ENCODE measurements around the gene ZFYVE21.
"Not testable (repeated sequence)": the region's sequence is repeated elsewhere in the genome, so short reads cannot be mapped to it uniquely, and the experiment has no call there.

ZFYVE21 gene

GRCh38 chr14:103755060-103755459 is 39.5 kb downstream of the ZFYVE21 start:
- in situ Hi-C loops (cut with MboI; ENCODE audit: low sequenced_read_pairs): no loop called here

DNA sequence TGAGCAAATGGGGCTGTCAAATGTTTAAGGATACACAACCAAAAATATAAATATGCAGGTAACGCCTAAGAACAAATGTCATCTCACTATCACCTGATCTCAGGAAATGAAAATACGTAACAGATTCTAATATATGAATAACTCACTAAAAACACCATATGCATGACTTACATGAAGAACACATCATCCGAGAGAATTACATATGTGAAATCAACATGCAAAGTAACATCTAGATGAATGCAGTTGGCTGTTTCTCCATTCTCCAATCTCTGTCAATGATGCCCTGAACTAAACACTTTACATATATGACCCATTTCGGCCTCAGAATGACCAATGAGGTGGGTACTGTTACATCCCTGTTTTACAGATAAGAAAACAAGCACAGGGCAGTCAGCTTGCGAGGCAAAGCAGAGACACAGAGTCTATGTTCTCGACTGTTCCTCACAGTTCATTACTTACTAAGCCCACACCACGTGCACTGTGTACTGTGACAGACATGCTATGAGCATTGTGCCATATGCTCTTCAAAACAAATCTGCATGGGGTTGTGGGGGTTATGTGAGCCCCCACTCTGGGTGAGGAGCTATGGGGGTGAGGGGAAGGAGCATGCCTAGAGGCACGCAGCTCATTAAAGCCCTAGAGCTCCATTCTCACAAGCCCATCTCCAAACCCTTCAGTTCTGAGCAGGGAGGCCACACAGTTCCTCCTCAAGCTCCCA is 42.6 kb downstream of the ZFYVE21 start:
- in situ Hi-C loops (cut with MboI; ENCODE audit: low sequenced_read_pairs): no loop called here

DNA sequence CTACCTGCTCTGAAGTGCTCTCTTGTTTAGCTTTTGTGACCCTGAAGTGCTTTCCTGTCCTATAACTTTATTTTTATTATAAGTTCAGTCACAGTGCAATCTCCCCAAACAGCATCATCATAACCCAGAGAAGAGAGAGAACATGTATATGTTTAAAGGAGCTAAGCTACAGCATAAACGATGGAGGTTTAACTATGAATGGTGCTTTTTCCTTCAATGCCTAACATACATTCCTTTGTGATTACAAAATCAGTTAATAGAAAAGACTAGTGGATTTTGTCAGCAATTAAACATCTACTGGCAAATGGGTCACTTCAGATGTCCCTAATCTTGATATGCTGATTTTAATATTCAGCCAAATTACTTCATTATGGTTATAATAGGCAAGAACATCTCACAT is 46.4 kb downstream of the ZFYVE21 start:
- in situ Hi-C loops (cut with MboI; ENCODE audit: low sequenced_read_pairs): no loop called here

DNA sequence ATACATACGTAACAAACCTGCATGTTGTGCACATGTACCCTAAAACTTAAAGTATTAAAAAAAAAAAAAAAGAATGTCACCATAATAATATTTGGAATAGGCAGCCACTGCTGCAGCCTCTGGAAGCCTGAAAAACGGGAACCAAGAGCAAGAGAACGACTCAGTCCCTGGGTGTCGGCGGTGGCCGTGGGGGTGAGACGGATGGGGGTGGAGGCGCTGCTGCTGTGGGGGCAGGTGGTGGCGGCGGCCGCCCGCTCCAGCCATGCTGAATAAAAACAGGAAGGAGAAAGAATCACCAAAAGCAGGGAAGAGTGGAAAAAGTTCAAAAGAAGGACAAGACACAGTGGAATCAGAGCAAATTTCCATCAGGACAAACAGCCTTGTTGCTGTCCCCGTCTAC is 46.9 kb downstream of the ZFYVE21 start:
- in situ Hi-C loops (cut with MboI; ENCODE audit: low sequenced_read_pairs): no loop called here

GRCh38 chr14:103763730-103764488 is 48.3 kb downstream of the ZFYVE21 start:
- in situ Hi-C loops (cut with MboI; ENCODE audit: low sequenced_read_pairs): no loop called here

DNA sequence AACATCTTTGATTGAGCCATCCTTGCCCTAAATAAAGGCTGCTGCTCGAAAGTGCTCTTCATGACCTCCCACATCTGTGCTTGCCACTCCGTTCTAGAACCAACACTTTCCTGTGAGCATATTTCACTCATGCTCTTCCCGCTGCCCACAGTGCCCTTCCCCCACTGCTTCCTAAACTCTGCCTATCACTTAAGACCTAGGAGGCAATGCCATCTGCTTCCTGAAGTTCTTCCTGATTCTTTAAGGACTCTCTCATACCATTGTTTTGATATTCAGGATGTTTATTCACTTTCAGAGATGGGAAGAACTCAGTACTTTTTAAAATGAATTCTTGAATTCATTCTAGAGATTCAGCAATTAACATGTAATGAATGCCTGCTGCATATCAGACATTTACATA is 49.9 kb downstream of the ZFYVE21 start:
- in situ Hi-C loops (cut with MboI; ENCODE audit: low sequenced_read_pairs): no loop called here

- in situ Hi-C loops (cut with MboI; ENCODE audit: low sequenced_read_pairs): no loop called here
Observed at GRCh38 chr14:103767336-103767894, 51.8 kb downstream of the ZFYVE21 start.

DNA sequence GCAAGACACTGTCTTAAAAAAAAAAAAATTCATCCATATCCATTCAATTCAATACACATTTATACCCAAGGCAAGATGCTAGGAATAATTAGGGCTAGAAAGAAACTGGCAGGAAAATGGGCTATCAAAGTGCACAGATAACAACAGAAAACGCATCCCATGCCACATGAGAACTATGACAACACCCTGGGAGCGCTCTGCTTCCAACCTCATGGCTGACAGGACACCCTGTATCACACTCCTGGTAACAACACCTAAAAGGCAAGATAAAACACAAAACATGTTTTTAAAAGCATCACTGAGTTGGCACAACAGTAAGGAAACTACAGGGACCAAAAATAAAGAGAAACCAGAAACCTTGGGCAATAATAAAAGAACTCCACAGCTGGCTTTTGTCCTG is 54.9 kb downstream of the ZFYVE21 start:
- in situ Hi-C loops (cut with MboI; ENCODE audit: low sequenced_read_pairs): no loop called here

DNA sequence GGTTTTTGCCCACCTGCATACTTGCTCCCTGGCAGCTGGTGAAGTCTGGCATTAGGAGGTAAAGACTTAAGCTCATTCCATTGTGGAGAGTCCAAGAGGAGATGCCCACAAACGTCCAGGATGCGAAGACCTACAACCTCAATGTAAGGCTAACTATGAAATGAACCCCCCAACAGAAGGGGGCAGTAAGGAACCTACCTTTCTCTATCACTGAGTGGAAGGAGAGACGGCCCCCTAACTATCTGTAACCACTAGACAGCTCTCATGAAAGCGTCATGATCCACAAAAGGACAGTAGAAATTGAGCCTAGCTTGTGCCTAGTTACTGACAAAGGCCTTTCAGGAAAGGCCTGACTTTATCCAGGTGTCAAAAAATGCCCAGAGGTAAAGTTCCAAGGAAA is 55.3 kb downstream of the ZFYVE21 start:
- in situ Hi-C loops (cut with MboI; ENCODE audit: low sequenced_read_pairs): no loop called here

DNA sequence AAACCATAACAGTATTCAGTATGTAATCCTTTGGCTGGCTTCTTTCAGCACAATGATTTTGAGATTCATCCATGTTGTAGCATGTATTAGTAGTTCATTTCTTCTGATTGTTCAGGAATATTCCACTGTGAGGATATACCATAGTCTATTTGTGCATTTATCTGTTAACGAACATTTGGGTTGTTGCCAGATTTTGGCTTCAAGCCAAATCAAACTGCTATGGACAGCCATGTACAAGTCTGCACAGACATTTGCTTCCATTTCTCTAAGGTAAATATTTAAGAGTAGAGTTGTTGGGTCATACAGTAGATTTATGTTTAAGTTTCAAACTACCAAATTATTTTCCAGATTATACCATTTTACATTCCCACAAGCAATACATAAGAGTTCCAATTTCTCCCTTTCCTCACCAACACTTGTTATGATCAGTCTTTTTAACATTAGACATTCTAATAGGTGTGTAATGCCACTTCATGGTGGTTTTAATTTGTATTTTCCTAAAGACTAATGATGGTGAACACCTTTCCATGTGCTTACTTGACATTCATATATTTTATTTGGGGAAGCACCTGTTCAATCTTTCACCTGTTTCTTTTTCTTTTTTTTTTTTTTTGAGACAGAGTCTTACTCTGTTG is 56.6 kb downstream of the ZFYVE21 start:
- in situ Hi-C loops (cut with MboI; ENCODE audit: low sequenced_read_pairs): no loop called here

DNA sequence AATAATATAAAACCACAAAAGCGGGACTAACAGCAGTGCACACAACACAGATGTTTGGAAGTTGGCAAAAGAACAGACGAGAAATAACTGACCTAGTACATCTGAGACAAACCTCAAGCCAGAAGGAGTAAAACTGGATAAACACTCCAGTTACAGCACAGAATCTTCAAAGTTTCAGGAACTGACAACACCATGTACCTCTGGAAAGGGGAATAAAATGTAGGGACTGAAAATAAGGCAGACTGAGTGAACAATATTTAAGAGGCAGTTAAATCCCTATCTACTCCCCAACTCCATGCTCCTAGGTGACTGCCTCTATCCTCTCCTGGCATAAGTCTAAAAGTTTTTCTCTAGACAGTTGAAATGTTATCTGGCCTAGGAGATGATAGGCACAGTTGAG is 57.9 kb downstream of the ZFYVE21 start:
- in situ Hi-C loops (cut with MboI; ENCODE audit: low sequenced_read_pairs): no loop called here

DNA sequence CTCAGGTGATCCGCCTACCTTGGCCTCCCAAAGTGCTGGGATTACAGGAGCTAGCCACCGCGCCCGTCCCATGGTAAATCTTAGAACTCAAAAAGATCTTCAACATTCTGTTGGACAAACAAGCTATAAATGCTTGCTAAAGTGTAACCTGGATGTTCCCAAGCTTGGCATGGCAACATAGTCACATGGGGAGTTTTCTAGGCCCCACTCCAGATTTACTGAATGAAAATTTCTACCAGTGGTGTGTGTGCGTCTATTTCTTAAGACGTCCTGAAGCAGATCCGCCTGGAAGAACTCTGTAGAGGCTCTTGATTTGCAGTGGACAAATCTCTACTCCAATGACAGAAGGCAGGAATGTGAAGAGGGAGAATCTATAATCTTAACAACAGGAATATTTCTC is 59.9 kb downstream of the ZFYVE21 start:
- in situ Hi-C loops (cut with MboI; ENCODE audit: low sequenced_read_pairs): no loop called here

DNA sequence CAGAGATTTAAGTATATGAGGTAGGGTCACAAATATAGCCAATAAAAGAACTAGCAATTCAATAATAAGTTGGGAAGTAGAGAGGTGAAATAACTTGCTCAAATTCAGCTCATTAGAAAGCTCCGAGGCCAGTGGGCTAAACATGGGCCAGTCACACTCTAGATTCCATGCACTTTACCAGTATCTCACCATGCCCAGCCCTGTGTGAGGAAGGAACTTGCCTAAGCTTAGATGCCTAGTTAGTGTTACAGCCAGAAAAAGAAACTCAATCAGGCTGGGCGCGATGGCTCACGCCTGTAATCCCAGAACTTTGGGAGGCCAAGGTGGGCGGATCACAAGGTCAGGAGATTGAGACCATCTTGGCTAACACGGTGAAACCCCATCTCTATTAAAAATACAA is 60.7 kb downstream of the ZFYVE21 start:
- in situ Hi-C loops (cut with MboI; ENCODE audit: low sequenced_read_pairs): not testable (repeated sequence)

DNA sequence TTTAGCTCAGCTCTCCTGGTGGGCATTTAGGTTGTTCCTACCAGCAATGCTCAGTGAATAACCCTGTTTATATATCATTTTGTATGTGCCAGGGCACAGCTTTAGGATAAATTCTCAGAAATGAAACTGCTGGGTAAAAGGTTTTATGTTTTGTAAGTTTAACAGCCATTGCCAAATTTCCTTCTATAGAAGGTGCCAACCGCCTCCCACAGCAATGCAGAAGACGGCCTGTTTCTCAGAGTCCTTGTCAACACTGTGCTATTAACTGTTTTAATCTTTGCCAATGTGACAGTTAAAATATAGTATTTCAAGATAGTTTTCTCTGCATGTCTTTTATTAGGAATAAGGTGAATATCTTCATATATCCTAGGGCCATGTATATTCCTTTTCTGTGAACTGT is 66.8 kb downstream of the ZFYVE21 start:
- in situ Hi-C loops (cut with MboI; ENCODE audit: low sequenced_read_pairs): no loop called here

All from HL-60/S4 treated with retinoic acid at 250 ng/mL for 4 days and 3 days (cell line).